Measurements from ENCODE around the gene NPTXR.
A peak's percentile ranks its signal among the peaks of the same experiment; 100 is the strongest.

Gene NPTXR

GRCh38 chr22:38850941-38851849, 7.4 kb upstream of the NPTXR start:
- DNase-seq = no peak

GRCh38 chr22:38850399-38850798, 6.6 kb upstream of the NPTXR start:
- no peak for DNase-seq

- DNase-seq = no peak
Observed at GRCh38 chr22:38849811-38850210, 6.0 kb upstream of the NPTXR start.

- no peak for DNase-seq
Observed at GRCh38 chr22:38846412-38846811, 2.6 kb upstream of the NPTXR start.

- no peak for DNase-seq
Observed at GRCh38 chr22:38845004-38845740, 1.3 kb upstream of the NPTXR start.

- no peak for DNase-seq
Observed at GRCh38 chr22:38844315-38845003, 631 bp upstream of the NPTXR start.

GRCh38 chr22:38843201-38843656, 599 bp downstream of the NPTXR start:
- peak; percentile 29 for DNase-seq

GRCh38 chr22:38842512-38843200, 1.2 kb downstream of the NPTXR start:
- no peak for DNase-seq

GRCh38 chr22:38841635-38842034, 2.2 kb downstream of the NPTXR start:
- DNase-seq = no peak

GRCh38 chr22:38841211-38841610, 2.6 kb downstream of the NPTXR start:
- DNase-seq = no peak

- DNase-seq = no peak
Observed at GRCh38 chr22:38840129-38840528, 3.7 kb downstream of the NPTXR start.

- no peak for DNase-seq
Observed at GRCh38 chr22:38839686-38840085, 4.1 kb downstream of the NPTXR start.

- no peak for DNase-seq
Observed at GRCh38 chr22:38837414-38837928, 6.4 kb downstream of the NPTXR start.

GRCh38 chr22:38835888-38836301, 7.9 kb downstream of the NPTXR start:
- DNase-seq = no peak

GRCh38 chr22:38834991-38835390, 8.8 kb downstream of the NPTXR start:
- DNase-seq = no peak

GRCh38 chr22:38834215-38834953, 9.4 kb downstream of the NPTXR start:
- DNase-seq = no peak

GRCh38 chr22:38833061-38833460, 10.8 kb downstream of the NPTXR start:
- no peak for DNase-seq

- no peak for DNase-seq
Observed at GRCh38 chr22:38832005-38832978, 11.5 kb downstream of the NPTXR start.

GRCh38 chr22:38831166-38831945, 12.5 kb downstream of the NPTXR start:
- DNase-seq = no peak

- DNase-seq = no peak
Observed at GRCh38 chr22:38830845-38831108, 13.1 kb downstream of the NPTXR start.

Measured in NCI-H510A treated with DMSO at 0.1 percent for 48 hours (cell line).